Duodenal mucosa (tissue), 2 donors: ENCODE results near the gene KRTAP10-7.

ENCODE experiments used
- H3K27ac ChIP-seq: one replicate; pipeline ENCODE4 v1.7.0; 2013; ENCODE audit warnings: low read depth, low read length
- H3K27me3 ChIP-seq, 2 donors: one replicate each; pipeline ENCODE4 v1.7.0; 2013; ENCODE audit warnings: low read length in 2 of 2, control low read depth in 1 of 2; ENCODE audit not compliant: insufficient read depth in 2 of 2, control insufficient read depth in 1 of 2
- H3K36me3 ChIP-seq, 2 donors: one replicate each; pipeline ENCODE4 v1.7.0; 2013; ENCODE audit warnings: low read length in 2 of 2, control low read depth in 1 of 2; ENCODE audit not compliant: insufficient read depth in 2 of 2, control insufficient read depth in 1 of 2
- H3K4me1 ChIP-seq, 2 donors: one replicate each; pipeline ENCODE4 v1.7.0; 2013; ENCODE audit warnings: low read length in 2 of 2, control low read depth in 1 of 2; ENCODE audit not compliant: insufficient read depth in 2 of 2, control insufficient read depth in 1 of 2
- H3K4me3 ChIP-seq, 2 donors: one replicate each; pipeline ENCODE4 v1.7.0; 2013; ENCODE audit warnings: low read length in 2 of 2, low read depth in 1 of 2
- H3K9ac ChIP-seq, 2 donors: one replicate each; pipeline ENCODE4 v1.7.0; 2013; ENCODE audit warnings: low read length in 2 of 2, low read depth in 1 of 2
- H3K9me3 ChIP-seq, 2 donors: one replicate each; pipeline ENCODE4 v1.7.0; 2013; ENCODE audit warnings: low read length in 2 of 2, control low read depth in 1 of 2; ENCODE audit not compliant: control insufficient read depth in 1 of 2

The KRTAP10-7 gene

DNA sequence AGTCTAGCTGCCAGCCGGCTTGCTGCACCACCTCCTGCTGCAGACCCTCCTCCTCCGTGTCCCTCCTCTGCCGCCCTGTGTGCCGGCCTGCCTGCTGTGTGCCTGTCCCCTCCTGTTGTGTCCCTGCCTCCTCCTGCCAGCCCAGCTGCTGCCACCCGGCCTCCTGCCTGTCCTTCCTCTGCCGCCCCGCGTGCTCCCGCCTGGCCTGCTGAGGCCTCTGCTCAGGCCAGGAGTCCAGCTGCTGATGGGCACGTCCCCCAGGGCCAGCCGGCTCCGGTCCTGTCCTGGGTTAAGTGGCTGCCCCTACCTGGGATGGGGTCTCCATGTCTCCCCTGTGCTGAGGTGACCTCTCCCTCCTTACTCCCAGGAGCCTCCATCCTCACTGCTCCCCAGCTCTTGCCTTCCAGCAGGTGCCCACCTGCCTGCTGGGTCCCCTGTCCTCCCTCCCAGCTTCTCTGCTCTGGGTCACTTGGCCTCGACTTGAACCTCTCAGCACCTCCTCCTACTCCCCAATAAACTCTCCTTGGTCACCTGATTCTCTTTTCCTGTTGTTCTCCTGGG lies 12.4 kb downstream of the KRTAP10-7 start:
- no peak overlapping the region for H3K27ac ChIP-seq
- no peak overlapping the region for H3K9ac ChIP-seq
- no peaks in the 10 kb centered on the region for H3K4me1 ChIP-seq
- H3K9me3 ChIP-seq, result peaks cover 5 to 7% of the 10 kb centered on the region in 2 donors
- H3K4me3 ChIP-seq, result no peak overlapping the region
- no peaks in the 10 kb centered on the region for H3K27me3 ChIP-seq
- no peaks in the 10 kb centered on the region for H3K36me3 ChIP-seq

DNA sequence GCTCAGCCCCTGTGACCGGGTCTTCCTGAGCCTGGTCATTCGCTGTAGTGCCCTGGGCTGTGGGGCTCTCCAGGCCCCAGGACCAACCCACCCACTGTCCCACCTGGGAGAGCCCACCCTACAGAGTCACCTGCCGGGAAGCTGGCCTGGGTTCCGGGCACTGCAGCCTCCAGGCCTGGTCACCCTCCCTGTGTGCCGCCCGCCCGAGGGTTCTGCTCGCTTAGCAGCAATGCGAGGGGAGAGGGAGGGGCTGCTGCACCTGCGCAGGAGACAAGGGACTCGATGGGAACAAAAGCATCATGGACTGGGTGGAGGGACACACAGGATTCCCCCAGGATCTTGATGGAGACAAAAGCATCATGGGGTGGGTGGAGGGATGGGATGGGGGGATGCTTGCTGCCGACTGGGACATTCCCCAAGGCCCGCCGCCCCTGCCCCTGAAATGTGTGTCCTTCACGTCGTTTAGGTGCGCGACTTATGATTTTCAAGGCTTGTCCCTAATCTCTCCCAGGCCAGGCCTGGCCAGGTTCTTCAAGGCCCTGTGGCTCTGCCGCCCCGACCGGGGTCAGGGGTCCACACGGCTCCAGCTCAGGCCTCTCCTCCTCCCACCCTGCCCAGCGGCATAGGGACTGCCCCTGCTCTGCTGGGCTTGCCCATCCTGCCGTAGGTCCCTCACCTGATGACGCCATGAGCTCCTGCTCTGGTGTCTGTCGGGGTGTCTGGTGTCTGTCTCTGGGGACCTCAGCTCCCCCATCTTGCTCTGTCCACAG lies 13.2 kb downstream of the KRTAP10-7 start:
- no peaks in the 10 kb centered on the region for H3K27me3 ChIP-seq
- peaks cover 0 to 3% of the 10 kb centered on the region in 2 donors for H3K4me1 ChIP-seq
- H3K36me3 ChIP-seq, result no peaks in the 10 kb centered on the region
- H3K27ac ChIP-seq, result no peak overlapping the region
- H3K9ac ChIP-seq, result no peak overlapping the region
- H3K9me3 ChIP-seq, result peaks cover 5 to 7% of the 10 kb centered on the region in 2 donors
- H3K4me3 ChIP-seq, result no peak overlapping the region

DNA sequence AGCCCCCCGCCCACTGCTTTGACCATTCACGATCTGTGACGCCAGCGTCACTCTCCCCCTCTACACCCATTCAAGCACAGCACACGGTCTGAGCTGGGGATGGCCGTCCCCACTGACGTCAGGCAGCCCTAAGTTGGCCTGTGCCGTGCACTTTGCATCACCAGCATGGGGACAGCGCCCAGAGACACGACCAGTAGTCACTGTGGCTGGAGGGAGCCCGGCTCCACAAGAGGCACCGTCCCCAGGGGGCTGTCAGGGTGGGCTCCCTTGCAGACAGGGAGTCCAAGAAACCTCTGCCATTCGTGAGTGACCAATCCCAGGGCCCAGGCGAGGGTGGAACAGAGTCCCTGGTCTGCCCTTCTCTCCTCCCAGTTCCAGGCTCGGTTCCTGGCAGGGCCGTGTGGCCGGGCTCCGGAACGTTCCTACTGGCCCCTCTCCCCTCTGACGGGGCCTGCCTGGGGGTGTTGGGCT lies 13.8 kb downstream of the KRTAP10-7 start:
- H3K27me3 ChIP-seq, result no peaks in the 10 kb centered on the region
- no peak overlapping the region for H3K4me3 ChIP-seq
- H3K9ac ChIP-seq, result no peak overlapping the region
- no peaks in the 10 kb centered on the region for H3K36me3 ChIP-seq
- H3K27ac ChIP-seq, result no peak overlapping the region
- peaks cover 5 to 7% of the 10 kb centered on the region in 2 donors for H3K9me3 ChIP-seq
- H3K4me1 ChIP-seq, result peaks cover 0 to 9% of the 10 kb centered on the region in 2 donors

DNA sequence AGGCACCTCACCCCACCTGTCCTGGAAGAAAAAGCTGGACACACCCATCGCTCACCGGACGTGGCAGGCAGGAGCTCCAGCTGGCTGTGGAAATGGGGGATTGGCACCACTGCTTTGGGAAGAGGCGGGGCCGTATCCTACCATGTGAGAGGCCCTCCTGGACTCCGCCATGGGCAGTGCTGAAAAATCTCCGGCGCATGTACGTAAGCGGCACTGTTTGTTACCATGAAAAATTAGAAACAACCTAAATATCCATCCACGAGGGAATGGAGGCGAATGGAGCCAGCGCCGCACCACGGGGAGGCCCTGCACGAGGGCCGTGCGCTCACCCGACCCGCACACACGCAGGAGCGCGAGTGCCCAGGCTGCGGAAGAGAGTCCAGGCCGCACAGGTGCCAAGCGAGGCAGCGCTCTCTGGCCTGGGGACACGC lies 14.6 kb downstream of the KRTAP10-7 start:
- Histone ChIP-seq H3K27me3 (no peaks in the 10 kb centered on the region), H3K27ac (no peak overlapping the region), H3K4me1 (peaks cover 0 to 11% of the 10 kb centered on the region in 2 donors), H3K9me3 (peaks cover 3 to 7% of the 10 kb centered on the region in 2 donors), H3K4me3 (no peak overlapping the region), H3K9ac (no peak overlapping the region), H3K36me3 (no peaks in the 10 kb centered on the region)

DNA sequence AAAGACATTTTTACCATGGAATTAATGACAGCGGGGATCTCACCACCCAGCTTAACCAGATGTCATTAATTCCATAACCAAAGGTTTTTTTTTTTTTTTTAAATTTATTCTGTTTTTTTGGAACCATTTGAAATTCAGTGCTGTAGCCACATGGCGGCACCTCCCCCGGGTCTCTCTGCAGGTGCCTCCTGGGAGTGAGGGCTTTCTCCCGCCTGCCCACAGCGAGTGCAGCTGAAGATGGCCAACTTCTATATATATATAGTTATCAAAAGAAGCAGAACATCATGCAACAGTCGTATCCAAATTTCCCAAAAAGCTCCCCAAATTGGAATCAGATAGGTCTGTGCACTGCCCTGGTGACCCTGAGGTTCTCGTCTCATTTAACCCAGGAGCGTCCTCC lies 15.1 kb downstream of the KRTAP10-7 start:
- H3K36me3 ChIP-seq, result no peaks in the 10 kb centered on the region
- H3K9me3 ChIP-seq, result peaks cover 3% of the 10 kb centered on the region in 2 donors
- H3K4me3 ChIP-seq, result no peak overlapping the region
- H3K9ac ChIP-seq, result no peak overlapping the region
- H3K4me1 ChIP-seq, result peaks cover 0 to 11% of the 10 kb centered on the region in 2 donors
- H3K27me3 ChIP-seq, result no peaks in the 10 kb centered on the region
- no peak overlapping the region for H3K27ac ChIP-seq

DNA sequence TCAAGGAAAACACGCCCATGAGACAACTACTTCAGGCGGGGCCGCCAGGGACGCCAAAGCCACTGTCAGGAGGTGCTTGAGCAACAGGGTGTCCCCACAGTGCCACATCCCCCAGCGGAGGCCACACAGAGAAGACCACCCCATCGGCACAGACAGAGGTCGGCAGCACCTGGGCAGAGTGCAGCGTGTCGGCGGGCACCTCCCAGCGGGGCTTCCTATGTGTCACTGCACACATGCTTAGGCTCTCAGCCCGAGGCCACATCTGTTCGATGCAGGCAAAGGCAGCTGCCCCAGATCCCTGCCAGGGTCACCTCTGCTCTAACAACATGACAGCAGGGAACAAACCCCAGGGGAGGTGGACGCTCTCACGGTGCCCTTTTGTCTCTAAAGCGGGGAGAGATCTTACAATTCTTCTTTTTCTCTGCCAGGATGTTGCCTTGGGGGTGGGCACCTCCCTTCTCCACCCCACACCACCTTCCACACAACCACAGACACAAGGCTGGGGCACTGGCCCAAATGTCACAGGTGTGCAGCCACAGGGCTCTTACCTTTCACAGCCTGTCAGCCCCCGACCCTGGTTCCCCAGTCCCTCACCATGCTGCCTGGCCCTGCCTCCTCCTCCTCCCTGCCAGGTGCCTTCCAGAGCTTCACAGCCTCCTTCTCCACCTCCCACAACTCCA lies 15.7 kb downstream of the KRTAP10-7 start:
- no peaks in the 10 kb centered on the region for H3K36me3 ChIP-seq
- H3K4me1 ChIP-seq, result peaks cover 0 to 11% of the 10 kb centered on the region in 2 donors
- no peak overlapping the region for H3K27ac ChIP-seq
- no peaks in the 10 kb centered on the region for H3K27me3 ChIP-seq
- H3K9ac ChIP-seq, result no peak overlapping the region
- no peak overlapping the region for H3K4me3 ChIP-seq
- H3K9me3 ChIP-seq, result peaks cover 0 to 2% of the 10 kb centered on the region in 2 donors

DNA sequence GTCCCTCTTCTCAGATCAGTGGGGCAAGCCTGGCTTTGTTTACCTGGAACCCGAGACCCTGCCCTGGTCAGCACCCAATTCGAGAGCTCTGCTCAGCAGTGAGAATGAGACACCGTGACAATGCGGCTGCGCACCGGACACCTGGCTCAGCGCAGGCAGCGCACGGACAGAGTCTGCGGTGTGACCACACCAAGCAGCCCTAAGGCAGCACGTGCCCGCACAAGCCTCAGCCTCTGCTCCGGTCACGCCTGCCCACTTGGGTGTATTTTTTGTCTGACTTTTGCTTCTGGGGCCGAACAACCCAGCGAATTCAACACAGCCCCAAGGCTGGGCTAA lies 16.2 kb downstream of the KRTAP10-7 start:
- H3K9ac ChIP-seq, result no peak overlapping the region
- H3K9me3 ChIP-seq, result no peaks in the 10 kb centered on the region
- H3K4me1 ChIP-seq, result peaks cover 0 to 11% of the 10 kb centered on the region in 2 donors
- H3K27me3 ChIP-seq, result no peaks in the 10 kb centered on the region
- no peak overlapping the region for H3K4me3 ChIP-seq
- no peak overlapping the region for H3K27ac ChIP-seq
- no peaks in the 10 kb centered on the region for H3K36me3 ChIP-seq

DNA sequence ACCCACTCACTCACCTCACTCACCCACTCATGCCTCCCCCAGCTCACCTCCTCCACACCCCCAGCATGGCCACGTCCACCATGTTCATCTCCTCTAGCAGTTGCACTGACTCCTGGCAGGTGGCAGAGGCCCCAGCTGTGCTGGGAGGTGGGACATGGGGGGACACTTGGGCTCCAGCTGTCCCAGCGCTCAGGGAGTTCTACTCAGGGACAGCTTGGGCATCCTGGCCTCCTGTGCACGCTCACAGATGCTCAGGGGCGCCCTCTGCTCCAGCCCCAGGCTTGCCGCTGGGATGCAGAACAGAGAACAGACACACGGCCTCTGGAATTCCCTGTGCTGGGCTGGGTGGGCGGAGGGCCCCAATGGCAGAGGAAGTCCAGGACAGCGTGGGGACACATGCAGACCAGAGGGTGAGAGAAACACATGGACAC lies 16.7 kb downstream of the KRTAP10-7 start:
- Histone ChIP-seq H3K4me1 (peaks cover 0 to 11% of the 10 kb centered on the region in 2 donors), H3K4me3 (no peak overlapping the region), H3K9me3 (no peaks in the 10 kb centered on the region), H3K9ac (no peak overlapping the region), H3K36me3 (no peaks in the 10 kb centered on the region), H3K27me3 (no peaks in the 10 kb centered on the region), H3K27ac (no peak overlapping the region)

DNA sequence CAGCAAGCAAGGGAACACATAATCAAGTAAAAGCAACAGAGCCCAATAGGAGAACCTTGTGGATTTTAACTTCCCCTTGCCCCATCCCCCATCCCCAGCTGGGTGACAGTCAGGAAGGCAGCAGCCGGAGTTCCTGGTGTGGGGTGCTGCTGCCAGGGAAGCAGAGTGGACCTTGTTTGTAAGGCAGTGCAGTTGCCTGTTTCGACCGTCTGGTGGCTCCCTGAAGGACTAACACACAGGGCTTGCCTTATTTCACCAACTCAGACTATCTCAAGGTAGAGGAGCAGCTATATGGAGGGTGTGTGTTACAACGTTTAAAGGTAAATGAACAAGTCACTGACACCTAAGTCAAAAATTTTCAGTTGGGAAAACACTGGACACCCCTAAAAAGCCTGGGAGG lies 18.1 kb downstream of the KRTAP10-7 start:
- Histone ChIP-seq H3K27me3 (no peaks in the 10 kb centered on the region), H3K9ac (no peak overlapping the region), H3K36me3 (no peaks in the 10 kb centered on the region), H3K27ac (no peak overlapping the region), H3K4me3 (no peak overlapping the region), H3K4me1 (peaks cover 0 to 11% of the 10 kb centered on the region in 2 donors), H3K9me3 (peaks cover 5 to 7% of the 10 kb centered on the region in 2 donors)

DNA sequence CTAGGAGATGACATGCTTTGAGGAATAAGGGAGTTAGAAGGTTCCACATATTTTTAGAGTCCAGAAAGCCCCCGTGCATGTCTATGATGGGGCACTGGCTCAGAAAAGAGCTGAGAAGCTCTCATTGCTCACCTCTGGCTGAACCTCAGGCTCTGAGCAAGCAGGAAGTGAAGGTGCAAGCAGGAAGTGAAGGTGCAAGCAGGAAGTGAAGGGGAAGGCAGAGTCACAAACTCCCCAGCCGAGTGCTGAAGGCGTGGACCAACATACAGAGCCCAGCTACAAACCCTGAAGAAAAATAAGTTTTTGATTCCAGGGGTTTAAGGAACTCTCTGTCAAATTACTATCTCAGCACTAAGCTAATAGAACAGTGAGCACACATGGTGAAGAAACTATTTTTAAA lies 18.5 kb downstream of the KRTAP10-7 start:
- peaks cover 9% of the 10 kb centered on the region in 2 donors for H3K9me3 ChIP-seq
- no peaks in the 10 kb centered on the region for H3K27me3 ChIP-seq
- H3K4me3 ChIP-seq, result no peak overlapping the region
- H3K36me3 ChIP-seq, result no peaks in the 10 kb centered on the region
- H3K4me1 ChIP-seq, result peaks cover 0 to 11% of the 10 kb centered on the region in 2 donors
- H3K9ac ChIP-seq, result no peak overlapping the region
- no peak overlapping the region for H3K27ac ChIP-seq
